ENCODE measurements around the gene BRI3BP.

Gene BRI3BP

DNA sequence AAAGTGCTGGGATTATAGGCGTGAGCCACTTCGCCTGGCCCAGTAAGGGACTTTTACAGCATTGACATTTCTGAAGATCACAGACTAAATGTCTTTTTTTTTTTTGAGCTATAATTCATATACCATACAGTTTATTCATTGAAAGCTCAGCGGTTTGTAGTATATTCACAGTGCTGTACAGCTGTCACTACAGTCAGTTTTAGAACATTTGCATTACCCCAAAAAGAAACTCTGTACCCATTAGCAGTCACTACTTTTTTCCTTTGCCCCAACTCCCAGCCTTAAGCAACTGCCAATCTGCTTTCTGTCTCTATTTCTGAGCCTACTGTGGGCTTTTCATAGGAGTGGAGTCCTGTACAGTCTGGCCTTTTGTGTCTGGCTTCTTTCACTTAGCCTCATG lies 8.2 kb downstream of the BRI3BP start:
- no peaks in the 10 kb centered on the region for H3K4me1 ChIP-seq (ENCODE audit: control insufficient read depth, insufficient read depth, low read length)
- H3K4me3 ChIP-seq (ENCODE audit: low read length), result no peak overlapping the region
- no CpG with 5 or more reads among the region's 3 CpGs for WGBS (ENCODE audit: insufficient coverage, insufficient read length)
- DNase-seq (ENCODE audit: low read depth, low spot score), result no peak
- no peaks in the 10 kb centered on the region; the same call in 1 of the 2 replicates for H3K27me3 ChIP-seq (ENCODE audit: control insufficient read depth, insufficient read depth, low read length)
- H3K27ac ChIP-seq (ENCODE audit: low read length), result no peak overlapping the region
- H3K9me3 ChIP-seq (ENCODE audit: control insufficient read depth, insufficient read depth, low read length), result no peaks in the 10 kb centered on the region
- H3K36me3 ChIP-seq (ENCODE audit: control insufficient read depth, insufficient read depth, low read length), result no peaks in the 10 kb centered on the region

DNA sequence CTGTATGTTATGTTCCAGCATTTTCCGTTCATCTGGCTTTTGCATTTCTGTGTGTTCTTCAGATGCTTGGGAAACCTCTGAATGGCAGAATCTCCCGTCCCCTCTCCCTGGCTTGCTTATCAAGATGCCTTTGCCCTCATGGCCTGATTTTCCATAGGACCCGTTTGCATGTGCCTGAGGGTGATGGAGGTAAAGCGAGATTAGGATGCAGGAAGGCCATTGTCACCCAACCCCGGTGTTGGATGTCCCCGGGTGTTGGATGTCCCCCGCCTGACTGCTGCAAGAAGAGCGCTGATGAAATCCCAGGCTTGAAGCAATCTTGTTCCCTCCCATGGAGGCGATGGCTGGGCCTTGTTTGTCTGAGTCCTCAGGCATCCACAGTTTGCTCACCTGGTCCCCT lies 9.6 kb downstream of the BRI3BP start:
- no peak for DNase-seq (ENCODE audit: low read depth, low spot score)
- no peaks in the 10 kb centered on the region; the same call in 1 of the 2 replicates for H3K27me3 ChIP-seq (ENCODE audit: control insufficient read depth, insufficient read depth, low read length)
- no peaks in the 10 kb centered on the region for H3K36me3 ChIP-seq (ENCODE audit: control insufficient read depth, insufficient read depth, low read length)
- no peaks in the 10 kb centered on the region for H3K9me3 ChIP-seq (ENCODE audit: control insufficient read depth, insufficient read depth, low read length)
- H3K4me1 ChIP-seq (ENCODE audit: control insufficient read depth, insufficient read depth, low read length), result no peaks in the 10 kb centered on the region
- H3K27ac ChIP-seq (ENCODE audit: low read length), result no peak overlapping the region
- WGBS (ENCODE audit: insufficient coverage, insufficient read length), result no CpG with 5 or more reads among the region's 9 CpGs
- no peak overlapping the region for H3K4me3 ChIP-seq (ENCODE audit: low read length)

DNA sequence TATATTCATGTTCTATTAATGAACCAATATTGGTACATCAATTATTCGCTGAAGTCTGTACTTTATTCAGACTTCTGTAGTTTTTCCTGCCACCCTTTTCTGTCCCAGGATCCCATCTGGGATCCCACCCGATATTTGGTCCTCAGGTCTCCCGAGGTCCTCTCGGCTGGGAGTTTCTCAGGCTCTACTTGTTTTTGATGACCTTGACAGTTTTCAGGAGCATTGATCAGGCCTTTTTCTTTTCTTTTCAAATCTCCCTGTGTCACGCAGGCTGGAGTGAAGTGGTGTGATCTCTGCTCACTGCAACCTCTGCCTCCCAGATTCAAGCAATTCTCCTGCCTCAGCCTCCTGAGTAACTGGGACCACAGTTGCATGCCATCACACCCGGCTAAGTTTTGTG lies 11.2 kb downstream of the BRI3BP start:
- Histone ChIP-seq H3K9me3 (ENCODE audit: control insufficient read depth, insufficient read depth, low read length) (no peaks in the 10 kb centered on the region), H3K27me3 (ENCODE audit: control insufficient read depth, insufficient read depth, low read length) (no peaks in the 10 kb centered on the region; the same call in 1 of the 2 replicates), H3K4me3 (ENCODE audit: low read length) (no peak overlapping the region), H3K27ac (ENCODE audit: low read length) (no peak overlapping the region), H3K4me1 (ENCODE audit: control insufficient read depth, insufficient read depth, low read length) (no peaks in the 10 kb centered on the region), H3K36me3 (ENCODE audit: control insufficient read depth, insufficient read depth, low read length) (no peaks in the 10 kb centered on the region)
- no peak for DNase-seq (ENCODE audit: low read depth, low spot score)
- no CpG with 5 or more reads among the region's 6 CpGs for WGBS (ENCODE audit: insufficient coverage, insufficient read length)

DNA sequence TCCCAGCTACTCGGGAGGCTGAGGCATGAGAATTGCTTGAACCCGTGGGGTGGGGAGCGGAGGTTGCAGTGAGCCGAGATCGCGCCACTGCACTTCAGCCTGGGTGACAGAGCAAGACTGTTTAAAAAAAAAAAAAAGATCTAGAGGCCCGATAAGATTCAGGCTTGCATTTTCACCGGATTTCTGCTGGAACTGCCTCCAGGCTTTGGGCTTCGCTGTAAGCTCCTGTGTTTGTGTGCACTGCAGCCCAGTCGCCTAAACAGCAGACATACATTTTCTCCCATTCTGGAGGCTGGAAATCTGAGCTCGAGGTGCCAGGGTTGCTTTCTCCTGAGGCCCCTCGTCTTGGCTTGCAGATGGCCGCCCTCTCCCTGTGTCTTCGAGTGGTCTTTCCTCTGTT lies 12.2 kb downstream of the BRI3BP start:
- no peaks in the 10 kb centered on the region for H3K4me1 ChIP-seq (ENCODE audit: control insufficient read depth, insufficient read depth, low read length)
- no peak for DNase-seq (ENCODE audit: low read depth, low spot score)
- WGBS (ENCODE audit: insufficient coverage, insufficient read length), result no CpG with 5 or more reads among the region's 14 CpGs
- H3K27ac ChIP-seq (ENCODE audit: low read length), result no peak overlapping the region
- no peaks in the 10 kb centered on the region; the same call in 1 of the 2 replicates for H3K27me3 ChIP-seq (ENCODE audit: control insufficient read depth, insufficient read depth, low read length)
- H3K36me3 ChIP-seq (ENCODE audit: control insufficient read depth, insufficient read depth, low read length), result no peaks in the 10 kb centered on the region
- H3K4me3 ChIP-seq (ENCODE audit: low read length), result no peak overlapping the region
- no peaks in the 10 kb centered on the region for H3K9me3 ChIP-seq (ENCODE audit: control insufficient read depth, insufficient read depth, low read length)

DNA sequence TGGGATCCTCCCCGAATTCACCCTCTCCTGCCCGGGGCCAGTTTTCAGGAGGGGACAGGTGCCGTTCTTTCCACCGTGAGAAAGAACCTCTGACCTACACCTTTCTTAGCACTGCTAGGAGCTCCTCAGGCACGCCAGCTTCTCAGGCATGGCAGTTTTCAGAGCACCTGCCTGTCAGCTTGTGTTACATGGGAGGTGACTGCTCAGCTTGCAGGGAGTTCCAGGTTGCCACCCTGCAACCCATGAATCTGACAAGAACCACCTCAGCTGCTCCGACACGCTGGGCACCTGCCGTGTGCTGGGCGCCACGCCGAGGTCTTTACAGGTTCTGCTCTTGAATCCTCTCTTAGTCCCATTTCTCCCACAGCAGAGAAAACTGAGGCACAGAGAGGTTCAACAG lies 12.9 kb downstream of the BRI3BP start:
- no CpG with 5 or more reads among the region's 11 CpGs for WGBS (ENCODE audit: insufficient coverage, insufficient read length)
- Histone ChIP-seq H3K9me3 (ENCODE audit: control insufficient read depth, insufficient read depth, low read length) (no peaks in the 10 kb centered on the region), H3K27me3 (ENCODE audit: control insufficient read depth, insufficient read depth, low read length) (no peaks in the 10 kb centered on the region; the same call in 1 of the 2 replicates), H3K36me3 (ENCODE audit: control insufficient read depth, insufficient read depth, low read length) (no peaks in the 10 kb centered on the region), H3K4me1 (ENCODE audit: control insufficient read depth, insufficient read depth, low read length) (no peaks in the 10 kb centered on the region), H3K4me3 (ENCODE audit: low read length) (no peak overlapping the region), H3K27ac (ENCODE audit: low read length) (no peak overlapping the region)
- DNase-seq (ENCODE audit: low read depth, low spot score), result no peak

DNA sequence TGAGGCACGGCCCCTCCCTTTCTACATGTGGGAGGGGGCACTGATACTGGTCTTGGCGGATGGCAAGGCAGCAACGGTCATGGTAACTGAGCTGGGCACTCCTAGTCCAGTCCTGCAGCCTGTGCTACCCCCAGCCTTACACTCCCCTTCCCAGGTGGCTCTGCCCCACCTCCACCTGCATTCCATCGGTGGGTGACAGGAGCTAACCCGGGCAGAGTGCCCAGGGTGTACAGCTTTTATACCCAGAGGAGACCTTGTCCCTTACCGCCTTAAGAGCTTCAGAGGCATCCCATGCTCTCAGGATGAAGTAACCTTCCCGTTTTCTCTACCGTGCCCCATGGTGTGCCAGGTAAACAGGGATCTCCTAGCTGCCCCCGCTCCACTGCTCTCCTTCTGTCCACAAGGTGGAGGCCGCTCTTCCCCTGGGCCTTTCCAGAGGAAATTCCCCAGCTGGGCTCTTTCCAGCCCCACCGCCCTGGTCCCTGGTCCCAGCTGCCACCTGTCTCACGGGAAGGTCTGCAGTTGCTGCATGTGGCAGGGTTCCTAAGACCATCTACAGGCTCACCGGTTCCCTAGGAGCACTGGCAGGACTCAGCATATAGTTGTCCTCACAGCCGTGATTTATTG lies 20.5 kb downstream of the BRI3BP start:
- Histone ChIP-seq H3K9me3 (ENCODE audit: control insufficient read depth, insufficient read depth, low read length) (no peaks in the 10 kb centered on the region), H3K4me3 (ENCODE audit: low read length) (no peak overlapping the region), H3K4me1 (ENCODE audit: control insufficient read depth, insufficient read depth, low read length) (no peaks in the 10 kb centered on the region), H3K27ac (ENCODE audit: low read length) (no peak overlapping the region), H3K36me3 (ENCODE audit: control insufficient read depth, insufficient read depth, low read length) (peaks cover 15% of the 10 kb centered on the region), H3K27me3 (ENCODE audit: control insufficient read depth, insufficient read depth, low read length) (no peaks in the 10 kb centered on the region)
- no peak for DNase-seq (ENCODE audit: low read depth, low spot score)
- no CpG with 5 or more reads among the region's 14 CpGs for WGBS (ENCODE audit: insufficient coverage, insufficient read length)

DNA sequence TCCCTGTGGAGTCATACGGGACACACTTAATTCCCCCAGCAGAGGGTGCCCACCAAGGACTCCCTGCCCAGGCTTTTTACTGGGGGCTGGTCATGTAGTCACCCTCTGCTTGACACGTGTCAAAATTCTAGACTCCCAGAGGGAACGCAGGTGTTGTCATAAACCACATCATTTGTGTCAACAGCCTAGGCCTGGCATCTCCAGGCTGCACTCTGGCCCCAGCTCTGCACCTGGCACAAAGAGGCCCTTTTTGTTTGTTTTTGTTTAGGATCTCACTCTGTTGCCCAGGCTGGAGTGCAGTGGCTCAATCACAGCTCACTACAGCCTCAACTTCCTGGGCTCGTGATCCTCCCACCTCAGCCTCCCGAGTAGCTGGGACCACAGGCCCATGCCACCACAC lies 21.1 kb downstream of the BRI3BP start:
- no CpG with 5 or more reads among the region's 5 CpGs for WGBS (ENCODE audit: insufficient coverage, insufficient read length)
- no peak for DNase-seq (ENCODE audit: low read depth, low spot score)
- Histone ChIP-seq H3K27ac (ENCODE audit: low read length) (no peak overlapping the region), H3K4me3 (ENCODE audit: low read length) (no peak overlapping the region), H3K27me3 (ENCODE audit: control insufficient read depth, insufficient read depth, low read length) (no peaks in the 10 kb centered on the region), H3K36me3 (ENCODE audit: control insufficient read depth, insufficient read depth, low read length) (peaks cover 15% of the 10 kb centered on the region), H3K4me1 (ENCODE audit: control insufficient read depth, insufficient read depth, low read length) (no peaks in the 10 kb centered on the region), H3K9me3 (ENCODE audit: control insufficient read depth, insufficient read depth, low read length) (no peaks in the 10 kb centered on the region)

DNA sequence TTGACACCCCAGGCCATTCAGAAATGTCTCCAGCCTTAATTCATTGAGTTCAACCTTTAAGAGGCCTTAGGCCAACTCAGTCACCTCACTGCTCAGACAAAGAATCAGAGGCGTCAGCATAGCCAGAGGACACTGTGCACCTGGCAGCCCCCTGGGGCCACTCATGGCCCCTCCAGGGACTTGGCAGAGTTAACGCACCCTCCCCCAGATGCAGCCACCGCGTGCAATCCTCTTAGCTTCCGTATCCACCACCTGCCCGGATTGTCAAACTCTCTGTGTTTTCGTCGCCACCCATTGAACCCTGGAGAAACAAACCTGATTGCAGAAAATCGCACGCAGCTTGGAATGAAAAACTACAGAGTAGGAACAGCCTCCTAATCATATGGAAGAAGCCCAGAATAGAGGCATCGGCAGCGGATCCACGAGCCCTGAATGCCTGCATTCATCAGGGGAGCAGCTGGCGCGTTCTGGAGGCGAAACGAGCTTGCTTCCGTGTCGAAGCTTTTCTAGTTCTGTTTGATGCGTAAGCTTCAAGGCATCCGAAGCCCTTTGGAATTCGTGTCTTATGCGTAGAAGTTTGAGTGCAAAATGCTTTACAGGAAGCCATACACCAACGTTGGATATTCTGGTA lies 22.4 kb downstream of the BRI3BP start:
- Histone ChIP-seq H3K9me3 (ENCODE audit: control insufficient read depth, insufficient read depth, low read length) (no peaks in the 10 kb centered on the region), H3K4me3 (ENCODE audit: low read length) (no peak overlapping the region), H3K4me1 (ENCODE audit: control insufficient read depth, insufficient read depth, low read length) (no peaks in the 10 kb centered on the region), H3K27ac (ENCODE audit: low read length) (no peak overlapping the region), H3K27me3 (ENCODE audit: control insufficient read depth, insufficient read depth, low read length) (no peaks in the 10 kb centered on the region), H3K36me3 (ENCODE audit: control insufficient read depth, insufficient read depth, low read length) (peaks cover 15% of the 10 kb centered on the region)
- no peak for DNase-seq (ENCODE audit: low read depth, low spot score)
- no CpG with 5 or more reads among the region's 24 CpGs for WGBS (ENCODE audit: insufficient coverage, insufficient read length)

DNA sequence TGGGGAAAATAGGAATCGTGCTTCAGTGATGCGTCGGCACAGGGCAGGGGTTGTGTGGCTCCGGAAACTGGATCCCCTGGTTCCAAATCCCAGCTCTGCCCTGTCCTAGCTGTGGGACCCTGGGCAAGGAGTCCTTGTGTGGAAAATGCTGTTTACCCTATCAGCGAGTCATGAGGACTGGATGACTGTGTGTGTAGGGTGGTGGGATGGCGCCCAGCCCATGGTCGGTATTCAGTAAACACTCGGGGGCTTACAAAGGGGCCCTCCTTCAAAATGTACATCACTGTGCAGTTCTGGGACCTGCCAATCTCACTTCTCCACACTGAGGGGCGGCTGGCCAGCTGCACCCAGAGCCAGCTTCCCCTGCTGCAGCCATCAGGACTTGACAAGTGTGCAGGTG lies 24.4 kb downstream of the BRI3BP start:
- no peak for DNase-seq (ENCODE audit: low read depth, low spot score)
- Histone ChIP-seq H3K36me3 (ENCODE audit: control insufficient read depth, insufficient read depth, low read length) (peaks cover 13% of the 10 kb centered on the region), H3K9me3 (ENCODE audit: control insufficient read depth, insufficient read depth, low read length) (no peaks in the 10 kb centered on the region), H3K4me1 (ENCODE audit: control insufficient read depth, insufficient read depth, low read length) (no peaks in the 10 kb centered on the region), H3K27me3 (ENCODE audit: control insufficient read depth, insufficient read depth, low read length) (no peaks in the 10 kb centered on the region), H3K27ac (ENCODE audit: low read length) (no peak overlapping the region), H3K4me3 (ENCODE audit: low read length) (no peak overlapping the region)
- WGBS (ENCODE audit: insufficient coverage, insufficient read length), result no CpG with 5 or more reads among the region's 9 CpGs

DNA sequence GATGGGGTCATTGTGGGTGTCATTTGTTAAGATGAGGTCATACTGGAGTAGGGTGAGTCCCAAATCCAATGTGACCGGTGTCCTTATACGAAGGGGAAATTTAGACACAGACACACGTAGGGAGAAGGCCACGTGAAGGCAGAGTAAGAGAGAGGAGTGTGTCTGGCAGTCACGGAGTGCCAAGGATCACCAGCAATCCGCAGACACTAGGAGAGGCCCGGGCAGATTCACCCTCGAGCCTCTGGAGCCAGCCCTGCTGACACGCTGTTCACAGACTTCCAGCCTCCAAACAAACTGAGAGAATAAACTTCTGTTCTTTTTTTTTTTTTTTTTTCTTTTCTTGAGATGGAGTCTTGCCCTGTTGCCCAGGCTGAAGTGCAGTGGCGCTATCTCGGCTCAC lies 24.9 kb downstream of the BRI3BP start:
- Histone ChIP-seq H3K36me3 (ENCODE audit: control insufficient read depth, insufficient read depth, low read length) (peaks cover 14% of the 10 kb centered on the region), H3K4me1 (ENCODE audit: control insufficient read depth, insufficient read depth, low read length) (no peaks in the 10 kb centered on the region), H3K27ac (ENCODE audit: low read length) (no peak overlapping the region), H3K27me3 (ENCODE audit: control insufficient read depth, insufficient read depth, low read length) (no peaks in the 10 kb centered on the region), H3K4me3 (ENCODE audit: low read length) (no peak overlapping the region), H3K9me3 (ENCODE audit: control insufficient read depth, insufficient read depth, low read length) (no peaks in the 10 kb centered on the region)
- no peak for DNase-seq (ENCODE audit: low read depth, low spot score)
- no CpG with 5 or more reads among the region's 11 CpGs for WGBS (ENCODE audit: insufficient coverage, insufficient read length)

DNA sequence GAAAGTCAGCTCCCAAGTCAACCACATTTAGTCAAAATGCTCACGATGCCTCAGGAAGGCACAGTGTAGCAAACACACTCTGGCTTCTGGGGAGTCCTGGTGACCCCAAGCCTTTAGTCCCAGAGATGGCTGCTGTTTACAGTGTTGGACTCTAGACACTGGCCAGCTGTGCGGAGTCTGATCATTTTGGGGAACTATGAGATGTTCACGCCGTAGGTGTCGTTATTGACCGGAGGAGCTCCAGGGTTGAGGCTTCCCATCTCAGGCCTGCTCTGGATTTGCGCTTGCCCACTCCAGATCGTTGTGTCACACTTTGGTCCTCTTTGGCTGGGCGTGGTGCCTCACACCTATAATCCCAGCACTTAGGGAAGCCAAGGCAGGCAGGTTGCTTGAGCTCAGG lies 27.7 kb downstream of the BRI3BP start:
- Histone ChIP-seq H3K4me3 (ENCODE audit: low read length) (no peak overlapping the region), H3K27me3 (ENCODE audit: control insufficient read depth, insufficient read depth, low read length) (no peaks in the 10 kb centered on the region), H3K27ac (ENCODE audit: low read length) (no peak overlapping the region), H3K4me1 (ENCODE audit: control insufficient read depth, insufficient read depth, low read length) (no peaks in the 10 kb centered on the region), H3K9me3 (ENCODE audit: control insufficient read depth, insufficient read depth, low read length) (no peaks in the 10 kb centered on the region), H3K36me3 (ENCODE audit: control insufficient read depth, insufficient read depth, low read length) (peaks cover 8% of the 10 kb centered on the region)
- no peak for DNase-seq (ENCODE audit: low read depth, low spot score)
- WGBS (ENCODE audit: insufficient coverage, insufficient read length), result no CpG with 5 or more reads among the region's 9 CpGs
